Measurements from ENCODE around the gene LCE3D. TPM values are rescaled to one million over a fixed set of nuclear protein-coding genes. Genes with fewer than 3 reads are reported as not detected.

LCE3D gene
- polyA plus RNA-seq, 1 of the 3 experiments (the other 2 are of a cell fraction) = not detected

GRCh38 chr1:152546704-152547103 is 33.6 kb downstream of the LCE3D start:
- Histone ChIP-seq H3K9me3 (no peaks in the 10 kb centered on the region), H3K4me1 (ENCODE audit: control insufficient read depth in 1 of 2, insufficient read depth in 2 of 2, low read depth in 1 of 2, low read length in 1 of 2) (no peaks in the 10 kb centered on the region), H3K79me2 (ENCODE audit: insufficient read depth) (no peaks in the 10 kb centered on the region), H3K27me3 (ENCODE audit: insufficient read depth) (no peaks in the 10 kb centered on the region), H4K20me1 (ENCODE audit: insufficient read depth) (no peaks in the 10 kb centered on the region), H3K4me3 (ENCODE audit: low read depth in 2 of 2, low read length in 1 of 2) (no peak overlapping the region), H2AFZ (ENCODE audit: low read depth) (no peak overlapping the region), H3K4me2 (no peak overlapping the region), H3F3A (replicated peaks; ENCODE audit: insufficient read depth) (no peaks in the 10 kb centered on the region), H3K9ac (no peak overlapping the region), H3K36me3 (replicated peaks in 1 of 2; ENCODE audit: control insufficient read depth in 1 of 2, insufficient read depth in 2 of 2, low read length in 1 of 2) (no peaks in the 10 kb centered on the region), H3K27ac (ENCODE audit: low read depth in 2 of 2, low read length in 1 of 2) (no peak overlapping the region), H3K9me2 (no peaks in the 10 kb centered on the region)
- TF ChIP-seq NFIC (IDR thresholded peaks at IDR 0.05; ENCODE audit: borderline replicate concordance) = no peak
- TF ChIP-seq, protein P1, sequence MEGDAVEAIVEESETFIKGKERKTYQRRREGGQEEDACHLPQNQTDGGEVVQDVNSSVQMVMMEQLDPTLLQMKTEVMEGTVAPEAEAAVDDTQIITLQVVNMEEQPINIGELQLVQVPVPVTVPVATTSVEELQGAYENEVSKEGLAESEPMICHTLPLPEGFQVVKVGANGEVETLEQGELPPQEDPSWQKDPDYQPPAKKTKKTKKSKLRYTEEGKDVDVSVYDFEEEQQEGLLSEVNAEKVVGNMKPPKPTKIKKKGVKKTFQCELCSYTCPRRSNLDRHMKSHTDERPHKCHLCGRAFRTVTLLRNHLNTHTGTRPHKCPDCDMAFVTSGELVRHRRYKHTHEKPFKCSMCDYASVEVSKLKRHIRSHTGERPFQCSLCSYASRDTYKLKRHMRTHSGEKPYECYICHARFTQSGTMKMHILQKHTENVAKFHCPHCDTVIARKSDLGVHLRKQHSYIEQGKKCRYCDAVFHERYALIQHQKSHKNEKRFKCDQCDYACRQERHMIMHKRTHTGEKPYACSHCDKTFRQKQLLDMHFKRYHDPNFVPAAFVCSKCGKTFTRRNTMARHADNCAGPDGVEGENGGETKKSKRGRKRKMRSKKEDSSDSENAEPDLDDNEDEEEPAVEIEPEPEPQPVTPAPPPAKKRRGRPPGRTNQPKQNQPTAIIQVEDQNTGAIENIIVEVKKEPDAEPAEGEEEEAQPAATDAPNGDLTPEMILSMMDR (IDR thresholded peaks at IDR 0.05) = no peak
- TF ChIP-seq, protein P2, sequence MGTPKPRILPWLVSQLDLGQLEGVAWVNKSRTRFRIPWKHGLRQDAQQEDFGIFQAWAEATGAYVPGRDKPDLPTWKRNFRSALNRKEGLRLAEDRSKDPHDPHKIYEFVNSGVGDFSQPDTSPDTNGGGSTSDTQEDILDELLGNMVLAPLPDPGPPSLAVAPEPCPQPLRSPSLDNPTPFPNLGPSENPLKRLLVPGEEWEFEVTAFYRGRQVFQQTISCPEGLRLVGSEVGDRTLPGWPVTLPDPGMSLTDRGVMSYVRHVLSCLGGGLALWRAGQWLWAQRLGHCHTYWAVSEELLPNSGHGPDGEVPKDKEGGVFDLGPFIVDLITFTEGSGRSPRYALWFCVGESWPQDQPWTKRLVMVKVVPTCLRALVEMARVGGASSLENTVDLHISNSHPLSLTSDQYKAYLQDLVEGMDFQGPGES (IDR thresholded peaks at IDR 0.05; ENCODE audit: low read depth, low read length) = no peak
- no peak for TF ChIP-seq USF1 (IDR thresholded peaks at IDR 0.05; ENCODE audit: borderline replicate concordance, low read depth)
- no peak for TF ChIP-seq GABPA (IDR thresholded peaks at IDR 0.05; ENCODE audit: low read depth)
- no peak for TF ChIP-seq TCF12 (IDR thresholded peaks at IDR 0.05)
- TF ChIP-seq RXRA (IDR thresholded peaks at IDR 0.05; ENCODE audit: borderline replicate concordance, low read depth) = no peak
- TF ChIP-seq YY1 (IDR thresholded peaks at IDR 0.05; ENCODE audit: low read depth) = no peak
- TF ChIP-seq MXI1 (IDR thresholded peaks at IDR 0.05; ENCODE audit: low read depth, low read length) = no peak
- no peak for TF ChIP-seq RAD21 (IDR thresholded peaks at IDR 0.05; ENCODE audit: low read length)
- no peak for TF ChIP-seq REST (IDR thresholded peaks at IDR 0.05; ENCODE audit: low read depth, low read length)
- no peak for TF ChIP-seq FOSL2 (IDR thresholded peaks at IDR 0.05; ENCODE audit: borderline replicate concordance, low read depth)
- no peak for TF ChIP-seq NRF1 (IDR thresholded peaks at IDR 0.05; ENCODE audit: low read depth, low read length)
- no peak for TF ChIP-seq FOXM1 (IDR thresholded peaks at IDR 0.05; ENCODE audit: low read depth)
- TF ChIP-seq MEF2A (IDR thresholded peaks at IDR 0.05; ENCODE audit: borderline replicate concordance, low read depth) = no peak
- no peak for TF ChIP-seq EZH2phosphoT487 (IDR thresholded peaks at IDR 0.05; ENCODE audit: borderline replicate concordance, low read depth)
- no peak for TF ChIP-seq PBX3 (IDR thresholded peaks at IDR 0.05)
- no peak for TF ChIP-seq ZBTB33 (IDR thresholded peaks at IDR 0.05; ENCODE audit: borderline replicate concordance, low read depth)
- TF ChIP-seq GATA2 (CRISPR knock-in tag; IDR thresholded peaks at IDR 0.05) = no peak
- ChIA-PET POLR2A (no interaction called here), CTCF (interaction anchor here (0.6 kb wide), 1 partner anchor 440 kb away, joined by 3 read pairs; no protein-coding TSS in a partner anchor)
- DNase-seq = no peak
- 0% methylated on average over 1 of the region's 1 CpG for WGBS (ENCODE audit: low lambda C conversion rate)
